ENCODE measurements around the gene EDIL3. TPM values are rescaled to one million over a fixed set of nuclear protein-coding genes. Genes with fewer than 3 reads are reported as not detected.

EDIL3 gene
- total and polyA plus RNA-seq, 10 of the 15 experiments (the other 5 are each of a cell fraction or from before 2014, with no cell fraction given), result 0.01 to 0.62 (median 0.20) TPM

DNA sequence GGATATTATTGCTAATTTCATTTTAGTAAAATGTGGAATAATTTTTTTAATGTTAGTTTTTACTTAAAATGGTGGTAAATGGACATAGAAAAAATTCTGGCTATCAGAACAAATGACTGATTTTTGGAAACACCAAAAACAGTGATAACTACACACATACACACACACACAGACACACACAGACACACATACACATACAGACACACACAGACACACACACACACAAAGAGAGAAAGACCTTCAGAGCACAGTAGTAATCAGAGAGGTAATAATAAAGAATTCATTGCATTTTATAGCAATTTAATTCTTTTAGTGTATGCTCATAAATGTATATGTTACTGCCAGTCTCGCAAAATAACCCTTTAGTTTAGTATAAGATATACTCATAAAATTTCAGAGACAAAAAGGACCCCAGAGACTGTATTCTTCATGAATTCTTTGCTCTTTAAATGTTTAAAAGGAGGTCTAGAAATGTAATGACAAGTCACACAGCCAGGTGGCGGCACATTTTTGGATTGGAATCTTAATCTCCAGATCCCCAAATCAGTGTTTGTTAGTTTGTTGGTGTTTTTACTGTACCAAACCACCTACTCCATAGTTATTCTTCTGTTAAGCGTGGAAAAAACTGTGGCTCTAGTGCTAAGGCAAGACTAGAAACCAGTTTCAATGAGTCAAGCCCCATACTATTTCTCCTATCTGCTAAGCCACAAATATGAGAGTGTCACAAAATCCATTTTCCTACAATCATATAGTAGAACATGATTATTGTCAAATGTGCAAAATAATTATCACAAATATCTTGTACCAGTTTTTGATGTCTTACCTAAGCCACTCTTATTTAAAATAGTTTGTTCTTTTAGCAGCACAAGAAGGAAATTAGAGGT lies 109.9 kb downstream of the EDIL3 start:
- no peaks in the 10 kb centered on the region for H3K79me2 ChIP-seq (ENCODE audit: control insufficient read depth, insufficient read depth, low read length)
- no peaks in the 10 kb centered on the region for H3K4me1 ChIP-seq (ENCODE audit: control insufficient read depth, insufficient read depth, low read length)
- no peaks in the 10 kb centered on the region for H4K20me1 ChIP-seq (ENCODE audit: control insufficient read depth, insufficient read depth)
- no TSS peak for BruUV-seq (replicated peaks)
- no peaks in the 10 kb centered on the region for H3K36me3 ChIP-seq (ENCODE audit: control insufficient read depth in 2 of 2, insufficient read depth in 2 of 2, low read length in 1 of 2)
- DNase-seq (ENCODE audit: low read depth, low spot score) (no peak), ATAC-seq (peak; percentile 63), FAIRE-seq (no peak)
- 14% methylated on average over 3 of the region's 3 CpGs for WGBS (ENCODE audit: insufficient coverage, insufficient replicate concordance, low lambda C conversion rate, missing lambda C conversion rate)
- no peak overlapping the region for H3K4me3 ChIP-seq
- in situ Hi-C loops (cut with MboI) (loop anchor here (25.0 kb wide), 1 partner anchor 563 kb away; the partner anchor contains the start of gene HAPLN1), intact Hi-C loops (cut with micrococcal nuclease; ENCODE audit: unreplicated experiment) (loop anchor here (1.0 to 5.0 kb wide), 2 partner anchors 102 to 774 kb away; no protein-coding TSS in a partner anchor)
- H3K9me3 ChIP-seq (replicated peaks; ENCODE audit: control insufficient read depth, insufficient read depth, low read length), result no peaks in the 10 kb centered on the region
- TF ChIP-seq SREBF2 (IDR thresholded peaks at IDR 0.05; ENCODE audit: low read length) (no peak), PML (IDR thresholded peaks at IDR 0.05; ENCODE audit: low read length) (no peak), RAD21 (IDR thresholded peaks at IDR 0.05; ENCODE audit: insufficient read depth, low read depth, low read length) (peak; percentile 56), CTCF (IDR thresholded peaks at IDR 0.05 in 2 of 3, conservative IDR thresholded peaks at IDR 0.05 in 1 of 3; ENCODE audit: control insufficient read depth in 2 of 3, extremely low read depth in 1 of 3, insufficient read depth in 1 of 3, low read depth in 3 of 3, low read length in 3 of 3) (peak; percentile 46 to 55 (median 53); a peak in 5 of 6 replicates), NFIC (IDR thresholded peaks at IDR 0.05; ENCODE audit: low read depth, low read length) (no peak), SMC3 (IDR thresholded peaks at IDR 0.05; ENCODE audit: borderline replicate concordance, low read length) (peak; percentile 55; the same call in 1 of the 2 replicates)
- POLR2A ChIA-PET, result no interaction called here
- no peaks in the 10 kb centered on the region for H3K27me3 ChIP-seq (replicated peaks in 1 of 2; ENCODE audit: control insufficient read depth in 2 of 2, insufficient read depth in 2 of 2, low read length in 1 of 2)
- RAD21 ChIA-PET (ENCODE audit: unreplicated experiment), result interaction anchor here (0.8 to 1.2 kb wide), 2 partner anchors 12 to 20 kb away, joined by 3 read pairs; no protein-coding TSS in a partner anchor
- SMC1A ChIA-PET (ENCODE audit: uncharacterized antibody, unreplicated experiment), result interaction anchor here (0.6 to 1.1 kb wide), 7 partner anchors 13 to 774 kb away, joined by 3 to 7 read pairs (median 4); no protein-coding TSS in a partner anchor
- H2AFZ ChIP-seq (ENCODE audit: control insufficient read depth, low read depth, low read length), result no peak overlapping the region
- no peak overlapping the region for H3K27ac ChIP-seq (ENCODE audit: control insufficient read depth, insufficient read depth)
- H3K9ac ChIP-seq (ENCODE audit: control insufficient read depth, insufficient read depth, low read length), result no peak overlapping the region
- CTCF ChIA-PET, result interaction anchor here (0.7 to 1.5 kb wide), 10 partner anchors 11 to 556 kb away, joined by 3 to 5 read pairs (median 4); no protein-coding TSS in a partner anchor
- H3K4me2 ChIP-seq (ENCODE audit: control insufficient read depth, insufficient read depth), result no peak overlapping the region
